Activated CD4-positive, alpha-beta memory T cell treated with anti-CD3 and anti-CD28 coated beads, Interleukin-2, amount 10 ng/mL, durations not matched to agents 7 days and 5 days (primary cell): ENCODE results near the gene RAB40A. TPM values are rescaled to one million over a fixed set of nuclear protein-coding genes. Genes with fewer than 3 reads are reported as not detected.

Source experiments
- CTCF ChIA-PET: fragments of 350-600 bp; sonication (Branson Sonifier 250); formaldehyde crosslinking; loops from one replicate; lab custom pipeline; 2021; ENCODE audit warnings: antibody characterized with exemption, inconsistent platforms; lab: Charles Lee
- POLR2A ChIA-PET: fragments of 350-600 bp; sonication (Branson Sonifier 250); formaldehyde crosslinking; loops from one replicate; lab custom pipeline; 2021; ENCODE audit warnings: antibody characterized with exemption; lab: Charles Lee
- DNase-seq: peaks from one replicate; pipeline ENCODE4 v3.0.0-alpha.2; 2020
- H3K27ac Mint-ChIP-seq: one replicate; pipeline ENCODE4 v1.8.0; 2021; ENCODE audit warnings: mild to moderate bottlenecking, mixed read lengths
- H3K27me3 Mint-ChIP-seq: one replicate; pipeline ENCODE4 v1.8.0; 2021; ENCODE audit warnings: mixed read lengths
- H3K36me3 Mint-ChIP-seq: one replicate; pipeline ENCODE4 v1.8.0; 2021; ENCODE audit warnings: low read depth, mixed read lengths
- H3K4me1 Mint-ChIP-seq: one replicate; pipeline ENCODE4 v1.8.0; 2021; ENCODE audit warnings: mixed read lengths
- H3K4me3 Mint-ChIP-seq: one replicate; pipeline ENCODE4 v1.8.0; 2021; ENCODE audit warnings: mild to moderate bottlenecking, mixed read lengths
- H3K9me3 Mint-ChIP-seq: one replicate; pipeline ENCODE4 v1.8.0; 2021; ENCODE audit warnings: mixed read lengths
- total RNA-seq, 2 experiments: library from RNA; stranded (reverse); gene quantifications; one replicate each; pipeline ENCODE4 v1.2.3, GENCODE V29; 2021

RAB40A gene
- total RNA-seq, 2 experiments from 2014 or later = 0.10 TPM; not detected in 1

DNA sequence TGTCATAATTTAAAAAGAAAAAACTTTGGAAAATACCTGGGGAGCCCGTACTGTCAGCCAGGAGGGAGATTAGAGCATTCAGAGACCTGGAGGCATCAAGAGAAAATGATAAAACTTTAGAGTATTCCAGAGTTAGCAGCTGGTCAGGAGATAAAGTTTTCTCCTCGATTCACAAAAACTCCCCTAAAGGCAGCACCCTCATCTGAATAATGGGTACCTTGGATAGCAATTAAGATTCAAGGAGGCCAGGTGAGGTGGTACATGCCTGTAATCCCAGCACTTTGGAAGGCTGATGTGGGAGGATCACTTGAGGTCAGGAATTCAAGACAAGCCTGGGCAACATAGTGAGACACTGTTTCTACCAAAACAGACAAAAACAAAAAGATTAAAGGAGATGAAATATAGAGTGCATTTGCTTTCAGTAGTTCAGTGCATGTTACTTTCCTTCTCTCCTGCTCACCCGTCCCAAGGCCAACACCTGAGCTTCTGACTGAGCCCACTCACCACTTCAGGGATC, 18.6 kb upstream of the RAB40A start:
- POLR2A ChIA-PET = no interaction called here

GRCh38 chrX:103536732-103537131, 17.4 kb upstream of the RAB40A start:
- Mint-ChIP-seq H3K27me3 (no peaks in the 10 kb centered on the region), H3K4me3 (no peak overlapping the region), H3K4me1 (peaks cover 4% of the 10 kb centered on the region), H3K9me3 (no peaks in the 10 kb centered on the region), H3K36me3 (no peaks in the 10 kb centered on the region), H3K27ac (no peak overlapping the region)
- no peak for DNase-seq
- ChIA-PET POLR2A (no interaction called here), CTCF (interaction anchor here (1.0 kb wide), 1 partner anchor 9 kb away, joined by 3 read pairs; no protein-coding TSS in a partner anchor)

More for the DNA sequence above, 18.6 kb upstream of the RAB40A start:
- DNase-seq = no peak
- H3K27ac Mint-ChIP-seq = no peak overlapping the region
- CTCF ChIA-PET = no interaction called here
- no peaks in the 10 kb centered on the region for H3K36me3 Mint-ChIP-seq
- peaks cover 4% of the 10 kb centered on the region for H3K4me1 Mint-ChIP-seq
- no peak overlapping the region for H3K4me3 Mint-ChIP-seq
- no peaks in the 10 kb centered on the region for H3K9me3 Mint-ChIP-seq
- H3K27me3 Mint-ChIP-seq = no peaks in the 10 kb centered on the region

DNA sequence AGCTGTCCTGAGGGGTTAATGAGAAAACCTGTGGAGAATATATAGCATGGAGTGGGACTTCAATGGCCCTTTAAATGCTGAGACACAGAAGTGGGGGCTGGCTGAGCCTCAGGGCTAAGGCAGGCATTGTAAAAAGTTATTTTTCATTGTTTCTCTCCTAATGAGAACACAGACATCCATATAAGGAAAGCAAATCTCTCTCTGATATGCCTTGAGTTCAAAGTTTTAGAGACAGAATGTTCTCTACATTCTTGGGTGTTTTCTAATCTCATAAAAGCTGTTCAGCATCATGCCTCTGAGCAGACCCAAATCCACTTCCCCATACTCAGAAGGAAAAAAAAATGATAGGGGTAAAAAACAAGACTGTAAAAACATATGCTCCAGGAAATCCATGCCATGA, 16.8 kb upstream of the RAB40A start:
- H3K27me3 Mint-ChIP-seq = no peaks in the 10 kb centered on the region
- H3K4me1 Mint-ChIP-seq = peaks cover 4% of the 10 kb centered on the region
- POLR2A ChIA-PET = no interaction called here
- no peak overlapping the region for H3K4me3 Mint-ChIP-seq
- DNase-seq = no peak
- H3K9me3 Mint-ChIP-seq = no peaks in the 10 kb centered on the region
- H3K27ac Mint-ChIP-seq = no peak overlapping the region
- H3K36me3 Mint-ChIP-seq = no peaks in the 10 kb centered on the region
- CTCF ChIA-PET = interaction anchor here (1.0 kb wide), 1 partner anchor 10 kb away, joined by 3 read pairs; no protein-coding TSS in a partner anchor

- DNase-seq = no peak
- CTCF ChIA-PET = no interaction called here
- H3K36me3 Mint-ChIP-seq = no peaks in the 10 kb centered on the region
Observed at GRCh38 chrX:103535206-103535605, 15.9 kb upstream of the RAB40A start.

GRCh38 chrX:103533511-103534216, 14.4 kb upstream of the RAB40A start:
- Mint-ChIP-seq H3K9me3 (no peaks in the 10 kb centered on the region), H3K4me1 (peaks cover 4% of the 10 kb centered on the region), H3K27ac (no peak overlapping the region), H3K27me3 (no peaks in the 10 kb centered on the region), H3K36me3 (no peaks in the 10 kb centered on the region), H3K4me3 (peak overlapping the region; percentile 49)
- POLR2A ChIA-PET = no interaction called here
- peak; percentile 70 for DNase-seq
- CTCF ChIA-PET = interaction anchor here (0.8 to 1.2 kb wide), 4 partner anchors 17 to 662 kb away, joined by 3 read pairs; partner anchors contain the start of gene TMEM31

More at GRCh38 chrX:103535206-103535605, 15.9 kb upstream of the RAB40A start:
- peaks cover 4% of the 10 kb centered on the region for H3K4me1 Mint-ChIP-seq
- no peak overlapping the region for H3K27ac Mint-ChIP-seq
- POLR2A ChIA-PET = no interaction called here
- H3K4me3 Mint-ChIP-seq = no peak overlapping the region
- no peaks in the 10 kb centered on the region for H3K9me3 Mint-ChIP-seq
- H3K27me3 Mint-ChIP-seq = no peaks in the 10 kb centered on the region

- H3K36me3 Mint-ChIP-seq = no peaks in the 10 kb centered on the region
- H3K4me3 Mint-ChIP-seq = no peak overlapping the region
- no peaks in the 10 kb centered on the region for H3K27me3 Mint-ChIP-seq
- ChIA-PET POLR2A (no interaction called here), CTCF (no interaction called here)
- DNase-seq = no peak
- H3K27ac Mint-ChIP-seq = no peak overlapping the region
- no peaks in the 10 kb centered on the region for H3K9me3 Mint-ChIP-seq
- H3K4me1 Mint-ChIP-seq = peaks cover 4% of the 10 kb centered on the region
Observed at GRCh38 chrX:103531002-103531401, 11.7 kb upstream of the RAB40A start.

DNA sequence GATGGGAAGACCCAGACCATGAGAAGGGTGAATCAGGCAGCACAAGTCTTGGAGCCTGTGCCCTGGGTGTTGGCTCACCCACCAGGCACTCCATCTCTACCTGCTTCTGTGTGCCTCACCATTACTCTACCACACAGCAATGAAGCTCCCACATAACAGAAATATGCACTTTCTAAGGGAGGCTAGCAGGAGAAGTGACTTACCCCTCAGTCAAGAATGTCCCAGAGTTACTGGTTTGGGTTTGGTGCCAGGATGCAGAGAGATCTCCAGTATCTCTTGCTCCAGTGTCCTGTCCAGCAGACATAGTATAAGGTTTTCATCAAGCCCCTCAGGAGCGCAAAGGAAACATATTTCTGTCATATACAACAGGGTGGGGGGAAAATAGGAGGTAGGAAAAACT, 11.3 kb upstream of the RAB40A start:
- Mint-ChIP-seq H3K4me3 (no peak overlapping the region), H3K36me3 (no peaks in the 10 kb centered on the region), H3K4me1 (peaks cover 4% of the 10 kb centered on the region), H3K27ac (no peak overlapping the region), H3K27me3 (no peaks in the 10 kb centered on the region), H3K9me3 (no peaks in the 10 kb centered on the region)
- no peak for DNase-seq
- CTCF ChIA-PET = no interaction called here
- POLR2A ChIA-PET = no interaction called here

GRCh38 chrX:103529550-103529949, 10.3 kb upstream of the RAB40A start:
- no peaks in the 10 kb centered on the region for H3K27me3 Mint-ChIP-seq
- no peak overlapping the region for H3K27ac Mint-ChIP-seq
- no peaks in the 10 kb centered on the region for H3K36me3 Mint-ChIP-seq
- POLR2A ChIA-PET = no interaction called here
- CTCF ChIA-PET = no interaction called here
- H3K4me1 Mint-ChIP-seq = peaks cover 4% of the 10 kb centered on the region
- no peak for DNase-seq
- H3K4me3 Mint-ChIP-seq = no peak overlapping the region
- H3K9me3 Mint-ChIP-seq = no peaks in the 10 kb centered on the region

DNA sequence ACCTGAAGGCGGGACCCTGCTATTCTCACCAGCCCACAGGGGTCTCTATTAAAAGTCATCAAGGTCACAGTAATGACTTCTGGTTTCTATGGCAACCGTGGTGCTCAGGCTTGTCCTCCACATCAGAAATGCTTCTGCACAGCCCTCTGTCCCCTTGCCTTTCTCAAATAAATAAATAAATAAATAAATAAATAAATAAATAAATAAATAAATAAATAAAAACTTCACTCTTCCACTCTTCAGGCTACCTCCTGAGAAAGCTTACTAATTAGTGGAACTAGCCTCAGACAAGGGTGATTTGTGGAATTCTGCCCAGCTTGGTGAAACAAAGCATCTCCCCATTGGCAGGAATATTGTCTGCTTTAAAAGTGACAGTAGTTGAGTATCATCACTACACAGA, 5.5 kb upstream of the RAB40A start:
- ChIA-PET CTCF (no interaction called here), POLR2A (no interaction called here)
- Mint-ChIP-seq H3K27me3 (no peaks in the 10 kb centered on the region), H3K4me1 (no peaks in the 10 kb centered on the region), H3K9me3 (no peaks in the 10 kb centered on the region), H3K27ac (no peak overlapping the region), H3K36me3 (no peaks in the 10 kb centered on the region), H3K4me3 (no peak overlapping the region)
- no peak for DNase-seq

GRCh38 chrX:103523605-103524004, 4.3 kb upstream of the RAB40A start:
- no peaks in the 10 kb centered on the region for H3K4me1 Mint-ChIP-seq
- H3K27me3 Mint-ChIP-seq = no peaks in the 10 kb centered on the region
- no peak overlapping the region for H3K4me3 Mint-ChIP-seq
- ChIA-PET CTCF (no interaction called here), POLR2A (no interaction called here)
- no peaks in the 10 kb centered on the region for H3K36me3 Mint-ChIP-seq
- no peaks in the 10 kb centered on the region for H3K9me3 Mint-ChIP-seq
- no peak overlapping the region for H3K27ac Mint-ChIP-seq
- DNase-seq = no peak

- POLR2A ChIA-PET = no interaction called here
- no peak overlapping the region for H3K27ac Mint-ChIP-seq
- H3K4me1 Mint-ChIP-seq = no peaks in the 10 kb centered on the region
- H3K9me3 Mint-ChIP-seq = no peaks in the 10 kb centered on the region
- CTCF ChIA-PET = interaction anchor here (1.4 kb wide), 1 partner anchor 13 kb away, joined by 3 read pairs; no protein-coding TSS in a partner anchor
- H3K27me3 Mint-ChIP-seq = no peaks in the 10 kb centered on the region
- no peak overlapping the region for H3K4me3 Mint-ChIP-seq
- no peaks in the 10 kb centered on the region for H3K36me3 Mint-ChIP-seq
- DNase-seq = no peak
Observed at GRCh38 chrX:103520386-103520785, 1.1 kb upstream of the RAB40A start.

GRCh38 chrX:103518571-103518970, 718 bp downstream of the RAB40A start:
- no peaks in the 10 kb centered on the region for H3K27me3 Mint-ChIP-seq
- no peaks in the 10 kb centered on the region for H3K4me1 Mint-ChIP-seq
- H3K36me3 Mint-ChIP-seq = no peaks in the 10 kb centered on the region
- no peak overlapping the region for H3K27ac Mint-ChIP-seq
- no peak overlapping the region for H3K4me3 Mint-ChIP-seq
- DNase-seq = no peak
- ChIA-PET CTCF (no interaction called here), POLR2A (no interaction called here)
- no peaks in the 10 kb centered on the region for H3K9me3 Mint-ChIP-seq

DNA sequence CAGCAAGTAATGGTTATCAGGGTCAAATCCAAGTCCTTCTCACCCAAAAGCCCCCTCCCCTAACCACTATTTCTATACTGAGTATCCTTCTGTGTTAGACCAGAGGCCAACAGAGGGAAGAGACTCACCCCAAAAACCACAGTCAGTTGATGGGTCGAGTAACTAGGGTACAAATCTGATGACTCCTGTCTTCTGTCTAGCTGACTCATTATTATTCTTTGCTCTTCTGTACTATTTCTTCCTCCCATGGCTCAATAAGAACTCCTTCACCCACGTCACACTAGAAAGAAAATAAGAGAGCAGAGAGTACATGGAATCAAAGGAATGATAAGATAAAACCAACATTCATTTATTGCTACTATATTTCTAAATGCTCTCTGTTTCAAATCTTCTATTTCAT, 2.0 kb downstream of the RAB40A start:
- H3K27ac Mint-ChIP-seq = no peak overlapping the region
- no peaks in the 10 kb centered on the region for H3K9me3 Mint-ChIP-seq
- H3K36me3 Mint-ChIP-seq = no peaks in the 10 kb centered on the region
- CTCF ChIA-PET = no interaction called here
- POLR2A ChIA-PET = no interaction called here
- H3K27me3 Mint-ChIP-seq = no peaks in the 10 kb centered on the region
- no peak for DNase-seq
- no peaks in the 10 kb centered on the region for H3K4me1 Mint-ChIP-seq
- H3K4me3 Mint-ChIP-seq = no peak overlapping the region
